ENCODE results near the gene TSPAN13. TPM values are rescaled to one million over a fixed set of nuclear protein-coding genes. Genes with fewer than 3 reads are reported as not detected.

Gene TSPAN13
- total and polyA plus RNA-seq, 2 donors (not counting 1 experiment from before 2014, with no cell fraction given), result 2.5 to 2.8 TPM

DNA sequence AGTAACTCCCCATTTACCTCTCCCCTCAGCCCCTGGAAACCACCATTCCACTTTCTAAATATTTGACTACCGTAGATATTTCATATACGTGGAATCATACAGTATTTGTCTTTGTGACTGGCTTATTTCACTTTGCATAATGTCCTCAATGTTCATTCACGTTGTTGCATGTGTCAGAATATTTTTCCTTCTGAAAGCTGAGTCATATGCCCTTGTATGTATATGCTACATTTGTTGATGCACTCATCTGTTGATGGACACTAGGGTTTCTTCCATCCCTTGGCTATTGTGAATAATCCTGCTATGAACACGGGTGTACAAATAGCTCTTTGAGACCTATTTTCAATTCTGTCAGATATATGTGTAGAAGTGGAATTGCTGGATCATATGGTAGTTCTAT lies 25.8 kb upstream of the TSPAN13 start:
- H4K20me1 ChIP-seq (ENCODE audit: control insufficient read depth, extremely low read depth, insufficient read depth, low read length), result no peaks in the 10 kb centered on the region
- no peaks in the 10 kb centered on the region for H3K79me2 ChIP-seq (ENCODE audit: control insufficient read depth, insufficient read depth, low read length)
- no peaks in the 10 kb centered on the region for H3K36me3 ChIP-seq (ENCODE audit: control insufficient read depth, insufficient read depth, low read length)
- no peak overlapping the region for H3K27ac ChIP-seq (ENCODE audit: insufficient read depth, low read length)
- TF ChIP-seq, protein P1, sequence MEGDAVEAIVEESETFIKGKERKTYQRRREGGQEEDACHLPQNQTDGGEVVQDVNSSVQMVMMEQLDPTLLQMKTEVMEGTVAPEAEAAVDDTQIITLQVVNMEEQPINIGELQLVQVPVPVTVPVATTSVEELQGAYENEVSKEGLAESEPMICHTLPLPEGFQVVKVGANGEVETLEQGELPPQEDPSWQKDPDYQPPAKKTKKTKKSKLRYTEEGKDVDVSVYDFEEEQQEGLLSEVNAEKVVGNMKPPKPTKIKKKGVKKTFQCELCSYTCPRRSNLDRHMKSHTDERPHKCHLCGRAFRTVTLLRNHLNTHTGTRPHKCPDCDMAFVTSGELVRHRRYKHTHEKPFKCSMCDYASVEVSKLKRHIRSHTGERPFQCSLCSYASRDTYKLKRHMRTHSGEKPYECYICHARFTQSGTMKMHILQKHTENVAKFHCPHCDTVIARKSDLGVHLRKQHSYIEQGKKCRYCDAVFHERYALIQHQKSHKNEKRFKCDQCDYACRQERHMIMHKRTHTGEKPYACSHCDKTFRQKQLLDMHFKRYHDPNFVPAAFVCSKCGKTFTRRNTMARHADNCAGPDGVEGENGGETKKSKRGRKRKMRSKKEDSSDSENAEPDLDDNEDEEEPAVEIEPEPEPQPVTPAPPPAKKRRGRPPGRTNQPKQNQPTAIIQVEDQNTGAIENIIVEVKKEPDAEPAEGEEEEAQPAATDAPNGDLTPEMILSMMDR (conservative IDR thresholded peaks at IDR 0.05 in 1 of 2, IDR thresholded peaks at IDR 0.05 in 1 of 2; ENCODE audit: low read depth in 1 of 2, low read length in 2 of 2), result no peak
- TF ChIP-seq EZH2 (IDR thresholded peaks at IDR 0.05; ENCODE audit: low read length, missing control alignments), result no peak
- no peak overlapping the region for H3K4me3 ChIP-seq (replicated peaks in 1 of 4; ENCODE audit: control extremely low read depth in 1 of 4, insufficient read depth in 1 of 4, low read depth in 3 of 4, low read length in 4 of 4)
- no peaks in the 10 kb centered on the region for H3K9me3 ChIP-seq (ENCODE audit: control insufficient read depth, insufficient read depth, low read depth, low read length)
- no peaks in the 10 kb centered on the region for H3K27me3 ChIP-seq (ENCODE audit: control insufficient read depth, insufficient read depth, low read length)
- no peaks in the 10 kb centered on the region for H3K4me1 ChIP-seq (ENCODE audit: control insufficient read depth, extremely low read depth, insufficient read depth, low read length)
- H2AFZ ChIP-seq (ENCODE audit: low read length), result no peak overlapping the region
- no peak overlapping the region for H3K4me2 ChIP-seq (ENCODE audit: extremely low read depth, insufficient read depth, low read length)
- DNase-seq (ENCODE audit: low read depth in 2 of 2), result peak; percentile 11 to 21
- no peak overlapping the region for H3K9ac ChIP-seq (ENCODE audit: insufficient read depth, low read length)

DNA sequence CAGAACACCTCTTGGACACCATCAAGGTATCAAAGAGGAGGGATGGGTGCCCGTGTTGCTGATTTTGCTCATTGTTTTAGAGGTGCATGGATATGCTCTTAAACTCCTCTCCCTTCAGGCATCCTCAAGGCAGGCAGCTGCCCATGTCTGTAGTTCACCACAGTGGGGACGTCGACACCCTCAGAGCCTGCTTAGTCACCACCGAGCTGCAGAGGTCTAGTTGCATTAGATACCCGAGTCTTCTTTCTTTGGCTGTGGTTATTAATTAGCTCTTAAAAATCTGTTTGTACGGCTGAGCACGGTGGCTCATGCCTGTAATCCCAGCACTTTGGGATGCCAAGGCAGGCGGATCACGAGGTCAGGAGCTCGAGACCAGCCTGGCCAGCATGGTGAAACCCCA lies 24.7 kb upstream of the TSPAN13 start:
- Histone ChIP-seq H3K9me3 (ENCODE audit: control insufficient read depth, insufficient read depth, low read depth, low read length) (no peaks in the 10 kb centered on the region), H3K27ac (ENCODE audit: insufficient read depth, low read length) (no peak overlapping the region), H3K36me3 (ENCODE audit: control insufficient read depth, insufficient read depth, low read length) (no peaks in the 10 kb centered on the region), H3K27me3 (ENCODE audit: control insufficient read depth, insufficient read depth, low read length) (no peaks in the 10 kb centered on the region), H3K4me1 (ENCODE audit: control insufficient read depth, extremely low read depth, insufficient read depth, low read length) (no peaks in the 10 kb centered on the region), H4K20me1 (ENCODE audit: control insufficient read depth, extremely low read depth, insufficient read depth, low read length) (no peaks in the 10 kb centered on the region), H3K4me2 (ENCODE audit: extremely low read depth, insufficient read depth, low read length) (no peak overlapping the region), H3K79me2 (ENCODE audit: control insufficient read depth, insufficient read depth, low read length) (no peaks in the 10 kb centered on the region), H3K4me3 (replicated peaks in 1 of 4; ENCODE audit: control extremely low read depth in 1 of 4, insufficient read depth in 1 of 4, low read depth in 3 of 4, low read length in 4 of 4) (no peak overlapping the region), H2AFZ (ENCODE audit: low read length) (no peak overlapping the region), H3K9ac (ENCODE audit: insufficient read depth, low read length) (no peak overlapping the region)
- peak in 1 of 2 donors; percentile 60 for DNase-seq (ENCODE audit: low read depth in 2 of 2)
- TF ChIP-seq, protein P1 (conservative IDR thresholded peaks at IDR 0.05 in 1 of 2, IDR thresholded peaks at IDR 0.05 in 1 of 2; ENCODE audit: low read depth in 1 of 2, low read length in 2 of 2), result no peak
- TF ChIP-seq EZH2 (IDR thresholded peaks at IDR 0.05; ENCODE audit: low read length, missing control alignments), result no peak

DNA sequence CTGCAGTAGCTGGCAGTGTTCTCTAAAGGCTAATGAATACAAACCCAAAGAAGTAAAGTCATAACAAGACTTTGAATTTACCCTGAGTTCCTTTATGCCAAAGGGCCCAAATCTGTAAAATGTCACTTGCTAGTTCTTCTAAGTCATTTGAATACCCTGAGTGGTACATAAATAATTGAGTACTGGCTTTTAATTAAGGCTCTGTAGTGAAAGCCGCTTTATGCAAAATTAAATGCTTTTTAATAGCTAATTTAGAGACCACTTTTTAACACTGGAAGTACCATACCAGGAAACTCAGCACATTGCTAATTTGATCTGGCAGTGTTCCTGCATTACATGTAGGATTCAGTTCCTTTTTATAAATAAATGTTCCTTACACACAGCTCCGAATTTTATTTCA lies 24.0 kb upstream of the TSPAN13 start:
- H3K4me2 ChIP-seq (ENCODE audit: extremely low read depth, insufficient read depth, low read length), result no peak overlapping the region
- H3K79me2 ChIP-seq (ENCODE audit: control insufficient read depth, insufficient read depth, low read length), result no peaks in the 10 kb centered on the region
- TF ChIP-seq, protein P1 (conservative IDR thresholded peaks at IDR 0.05 in 1 of 2, IDR thresholded peaks at IDR 0.05 in 1 of 2; ENCODE audit: low read depth in 1 of 2, low read length in 2 of 2), result no peak
- no peak for TF ChIP-seq EZH2 (IDR thresholded peaks at IDR 0.05; ENCODE audit: low read length, missing control alignments)
- no peaks in the 10 kb centered on the region for H3K36me3 ChIP-seq (ENCODE audit: control insufficient read depth, insufficient read depth, low read length)
- H3K9ac ChIP-seq (ENCODE audit: insufficient read depth, low read length), result no peak overlapping the region
- H3K4me1 ChIP-seq (ENCODE audit: control insufficient read depth, extremely low read depth, insufficient read depth, low read length), result no peaks in the 10 kb centered on the region
- no peak overlapping the region for H2AFZ ChIP-seq (ENCODE audit: low read length)
- H3K4me3 ChIP-seq (replicated peaks in 1 of 4; ENCODE audit: control extremely low read depth in 1 of 4, insufficient read depth in 1 of 4, low read depth in 3 of 4, low read length in 4 of 4), result no peak overlapping the region
- H3K27ac ChIP-seq (ENCODE audit: insufficient read depth, low read length), result no peak overlapping the region
- no peaks in the 10 kb centered on the region for H3K27me3 ChIP-seq (ENCODE audit: control insufficient read depth, insufficient read depth, low read length)
- no peak for DNase-seq (ENCODE audit: low read depth in 2 of 2)
- no peaks in the 10 kb centered on the region for H4K20me1 ChIP-seq (ENCODE audit: control insufficient read depth, extremely low read depth, insufficient read depth, low read length)
- H3K9me3 ChIP-seq (ENCODE audit: control insufficient read depth, insufficient read depth, low read depth, low read length), result no peaks in the 10 kb centered on the region
